GM18505 (cell line): ENCODE results near the gene TENM4.

ENCODE experiments used
- ATAC-seq: cut with Tn5 transposase; IDR thresholded peaks from one replicate; pipeline ENCODE4 v1.9.1; 2021; ENCODE audit not compliant: unreplicated experiment
- POLR2A ChIP-seq: IDR thresholded peaks from 4 replicates; pipeline ENCODE4 v1.6.1; 2011; ENCODE audit warnings: borderline replicate concordance; ENCODE audit not compliant: insufficient read depth, insufficient read length; ENCODE audit errors: extremely low read depth

Gene TENM4

GRCh38 chr11:78804991-78805390 lies 635.8 kb downstream of the TENM4 start:
- no peak for ATAC-seq

GRCh38 chr11:78803995-78804394 lies 636.8 kb downstream of the TENM4 start:
- ATAC-seq = no peak
- TF ChIP-seq POLR2A = no peak

More at GRCh38 chr11:78804991-78805390, 635.8 kb downstream of the TENM4 start:
- TF ChIP-seq POLR2A = no peak

- ATAC-seq = no peak
- TF ChIP-seq POLR2A = no peak
Observed at GRCh38 chr11:78802058-78802761, 638.6 kb downstream of the TENM4 start.

GRCh38 chr11:78801161-78801884 lies 639.5 kb downstream of the TENM4 start:
- TF ChIP-seq POLR2A = no peak
- ATAC-seq = no peak

GRCh38 chr11:78800756-78801155 lies 640.1 kb downstream of the TENM4 start:
- TF ChIP-seq POLR2A = no peak
- ATAC-seq = no peak

- TF ChIP-seq POLR2A = no peak
- no peak for ATAC-seq
Observed at GRCh38 chr11:78800096-78800690, 640.6 kb downstream of the TENM4 start.

- TF ChIP-seq POLR2A = no peak
- ATAC-seq = peak; percentile 92
Observed at GRCh38 chr11:78798663-78799062, 642.2 kb downstream of the TENM4 start.

GRCh38 chr11:78797559-78797958 lies 643.3 kb downstream of the TENM4 start:
- TF ChIP-seq POLR2A = no peak
- no peak for ATAC-seq

GRCh38 chr11:78796956-78797355 lies 643.9 kb downstream of the TENM4 start:
- ATAC-seq = no peak
- no peak for TF ChIP-seq POLR2A

GRCh38 chr11:78795621-78796261 lies 645.1 kb downstream of the TENM4 start:
- no peak for TF ChIP-seq POLR2A
- no peak for ATAC-seq

GRCh38 chr11:78791964-78792363 lies 648.9 kb downstream of the TENM4 start:
- no peak for ATAC-seq
- no peak for TF ChIP-seq POLR2A

GRCh38 chr11:78791254-78791653 lies 649.6 kb downstream of the TENM4 start:
- TF ChIP-seq POLR2A = no peak
- ATAC-seq = no peak

GRCh38 chr11:78790784-78791183 lies 650.0 kb downstream of the TENM4 start:
- no peak for TF ChIP-seq POLR2A
- ATAC-seq = no peak
